Measurements from ENCODE around the gene MAMDC4.
"Not testable (repeated sequence)": the region's sequence is repeated elsewhere in the genome, so short reads cannot be mapped to it uniquely, and the experiment has no call there.

MAMDC4 gene

GRCh38 chr9:136880651-136881050 is 28.5 kb downstream of the MAMDC4 start:
- Histone ChIP-seq H3K9me3 (ENCODE audit: low read length) (no peaks in the 10 kb centered on the region), H2AFZ (ENCODE audit: low read length) (no peak overlapping the region), H3K79me2 (ENCODE audit: insufficient read depth, low read length) (no peaks in the 10 kb centered on the region), H3K4me3 (ENCODE audit: low read depth, low read length, poor library complexity, severe bottlenecking) (no peak overlapping the region), H3K4me2 (ENCODE audit: low read length) (no peak overlapping the region), H3K27me3 (ENCODE audit: insufficient read depth, low read length) (0 out of 2 replicates have a peak, but pooled peaks cover 6% of the 10 kb centered on the region), H3K9ac (ENCODE audit: low read length) (no peak overlapping the region), H3K9me2 (ENCODE audit: low read depth, low read length) (no peaks in the 10 kb centered on the region), H3K27ac (ENCODE audit: low read depth, low read length, poor library complexity, severe bottlenecking) (no peak overlapping the region), H3F3A (ENCODE audit: insufficient read depth, low read length) (no peaks in the 10 kb centered on the region), H3K4me1 (ENCODE audit: insufficient read depth, low read length, severe bottlenecking) (peaks cover 9% of the 10 kb centered on the region), H4K20me1 (ENCODE audit: insufficient read depth, low read length) (no peaks in the 10 kb centered on the region), H3K36me3 (ENCODE audit: insufficient read depth, low read length) (no peaks in the 10 kb centered on the region)
- TF ChIP-seq, protein P1, sequence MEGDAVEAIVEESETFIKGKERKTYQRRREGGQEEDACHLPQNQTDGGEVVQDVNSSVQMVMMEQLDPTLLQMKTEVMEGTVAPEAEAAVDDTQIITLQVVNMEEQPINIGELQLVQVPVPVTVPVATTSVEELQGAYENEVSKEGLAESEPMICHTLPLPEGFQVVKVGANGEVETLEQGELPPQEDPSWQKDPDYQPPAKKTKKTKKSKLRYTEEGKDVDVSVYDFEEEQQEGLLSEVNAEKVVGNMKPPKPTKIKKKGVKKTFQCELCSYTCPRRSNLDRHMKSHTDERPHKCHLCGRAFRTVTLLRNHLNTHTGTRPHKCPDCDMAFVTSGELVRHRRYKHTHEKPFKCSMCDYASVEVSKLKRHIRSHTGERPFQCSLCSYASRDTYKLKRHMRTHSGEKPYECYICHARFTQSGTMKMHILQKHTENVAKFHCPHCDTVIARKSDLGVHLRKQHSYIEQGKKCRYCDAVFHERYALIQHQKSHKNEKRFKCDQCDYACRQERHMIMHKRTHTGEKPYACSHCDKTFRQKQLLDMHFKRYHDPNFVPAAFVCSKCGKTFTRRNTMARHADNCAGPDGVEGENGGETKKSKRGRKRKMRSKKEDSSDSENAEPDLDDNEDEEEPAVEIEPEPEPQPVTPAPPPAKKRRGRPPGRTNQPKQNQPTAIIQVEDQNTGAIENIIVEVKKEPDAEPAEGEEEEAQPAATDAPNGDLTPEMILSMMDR (IDR thresholded peaks at IDR 0.05; ENCODE audit: low read length), result no peak
- TF ChIP-seq EZH2 (IDR thresholded peaks at IDR 0.05; ENCODE audit: borderline replicate concordance, low read length), result no peak

DNA sequence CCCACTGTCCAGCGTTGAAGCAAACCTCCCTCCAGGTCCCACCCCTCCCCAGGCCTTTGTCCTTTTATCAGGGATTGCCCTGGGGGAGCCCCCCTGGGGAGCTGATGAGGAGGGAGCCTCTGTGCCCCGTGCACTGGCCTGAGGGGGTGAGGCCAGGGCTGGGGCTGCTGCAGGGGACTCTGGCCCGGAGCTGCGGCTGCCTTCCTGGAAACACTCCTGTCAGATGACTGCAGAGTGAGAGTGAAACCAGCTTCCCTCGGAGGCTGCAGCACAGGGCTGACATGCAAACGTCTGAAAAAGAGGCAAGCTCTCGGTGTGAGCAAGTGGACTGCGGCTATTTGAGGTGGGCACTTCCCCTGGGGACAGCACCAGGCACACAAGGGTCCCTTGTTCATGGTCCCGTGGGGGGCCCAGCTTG is 29.6 kb downstream of the MAMDC4 start:
- no peaks in the 10 kb centered on the region for H3K9me3 ChIP-seq (ENCODE audit: low read length)
- no peak overlapping the region for H3K4me3 ChIP-seq (ENCODE audit: low read depth, low read length, poor library complexity, severe bottlenecking)
- no peaks in the 10 kb centered on the region for H3K9me2 ChIP-seq (ENCODE audit: low read depth, low read length)
- H3K27ac ChIP-seq (ENCODE audit: low read depth, low read length, poor library complexity, severe bottlenecking), result no peak overlapping the region
- no peak overlapping the region for H2AFZ ChIP-seq (ENCODE audit: low read length)
- TF ChIP-seq, protein P1 (IDR thresholded peaks at IDR 0.05; ENCODE audit: low read length), result no peak
- no peak for TF ChIP-seq EZH2 (IDR thresholded peaks at IDR 0.05; ENCODE audit: borderline replicate concordance, low read length)
- H3K27me3 ChIP-seq (ENCODE audit: insufficient read depth, low read length), result 0 out of 2 replicates have a peak, but pooled peaks cover under 1% of the 10 kb centered on the region
- no peaks in the 10 kb centered on the region for H3F3A ChIP-seq (ENCODE audit: insufficient read depth, low read length)
- no peak overlapping the region for H3K9ac ChIP-seq (ENCODE audit: low read length)
- no peaks in the 10 kb centered on the region for H3K79me2 ChIP-seq (ENCODE audit: insufficient read depth, low read length)
- no peak overlapping the region for H3K4me2 ChIP-seq (ENCODE audit: low read length)
- H3K36me3 ChIP-seq (ENCODE audit: insufficient read depth, low read length), result no peaks in the 10 kb centered on the region
- peaks cover 9% of the 10 kb centered on the region for H3K4me1 ChIP-seq (ENCODE audit: insufficient read depth, low read length, severe bottlenecking)
- H4K20me1 ChIP-seq (ENCODE audit: insufficient read depth, low read length), result no peaks in the 10 kb centered on the region

DNA sequence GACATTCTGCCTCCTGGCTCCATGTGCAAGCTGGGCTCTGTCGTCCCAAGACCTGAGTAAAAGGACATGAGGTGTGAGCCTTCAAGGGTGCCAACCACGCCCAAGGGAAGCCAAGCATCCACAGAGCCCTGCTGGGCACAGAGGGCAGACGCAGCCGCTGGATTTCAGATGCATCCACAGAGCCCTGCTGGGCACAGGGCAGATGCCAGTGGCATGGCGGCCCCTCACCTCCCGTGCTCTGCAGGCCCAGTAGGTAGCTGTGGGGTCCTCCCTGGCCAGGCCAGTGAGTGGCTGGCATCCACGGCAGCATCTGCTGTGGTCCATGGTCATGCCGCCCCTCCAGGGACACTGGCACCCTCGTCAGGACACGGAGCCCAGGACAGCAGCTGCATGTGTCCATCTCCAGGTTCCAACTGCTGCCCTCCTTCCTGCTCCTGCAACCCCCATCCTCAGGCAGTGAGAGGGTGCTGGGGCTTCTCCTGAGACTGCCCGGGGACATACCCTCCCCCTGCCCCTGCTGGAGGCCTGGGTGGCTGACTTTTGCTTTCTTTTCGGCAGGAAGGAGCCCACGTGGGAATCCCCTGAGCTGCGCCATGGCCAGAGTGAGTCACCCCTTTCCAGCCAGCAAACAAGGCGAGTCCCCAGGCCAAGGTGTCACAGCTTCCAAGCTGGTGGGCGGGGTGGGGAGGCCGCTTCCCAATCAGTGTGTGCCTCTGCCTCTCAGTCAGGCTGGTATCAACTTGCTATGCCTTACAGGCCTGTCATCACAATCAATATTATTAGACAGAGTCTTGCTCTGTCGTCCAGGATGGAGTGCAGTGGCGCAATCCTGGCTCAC is 30.2 kb downstream of the MAMDC4 start:
- no peaks in the 10 kb centered on the region for H3K9me2 ChIP-seq (ENCODE audit: low read depth, low read length)
- H3F3A ChIP-seq (ENCODE audit: insufficient read depth, low read length), result no peaks in the 10 kb centered on the region
- H3K9me3 ChIP-seq (ENCODE audit: low read length), result no peaks in the 10 kb centered on the region
- H3K27ac ChIP-seq (ENCODE audit: low read depth, low read length, poor library complexity, severe bottlenecking), result no peak overlapping the region
- no peaks in the 10 kb centered on the region for H4K20me1 ChIP-seq (ENCODE audit: insufficient read depth, low read length)
- TF ChIP-seq, protein P1 (IDR thresholded peaks at IDR 0.05; ENCODE audit: low read length), result no peak
- no peak for TF ChIP-seq EZH2 (IDR thresholded peaks at IDR 0.05; ENCODE audit: borderline replicate concordance, low read length)
- H3K4me2 ChIP-seq (ENCODE audit: low read length), result no peak overlapping the region
- H3K9ac ChIP-seq (ENCODE audit: low read length), result no peak overlapping the region
- no peaks in the 10 kb centered on the region for H3K36me3 ChIP-seq (ENCODE audit: insufficient read depth, low read length)
- peaks cover 12% of the 10 kb centered on the region for H3K4me1 ChIP-seq (ENCODE audit: insufficient read depth, low read length, severe bottlenecking)
- peaks cover 4% of the 10 kb centered on the region for H3K79me2 ChIP-seq (ENCODE audit: insufficient read depth, low read length)
- H2AFZ ChIP-seq (ENCODE audit: low read length), result no peak overlapping the region
- no peaks in the 10 kb centered on the region for H3K27me3 ChIP-seq (ENCODE audit: insufficient read depth, low read length)
- H3K4me3 ChIP-seq (ENCODE audit: low read depth, low read length, poor library complexity, severe bottlenecking), result no peak overlapping the region

DNA sequence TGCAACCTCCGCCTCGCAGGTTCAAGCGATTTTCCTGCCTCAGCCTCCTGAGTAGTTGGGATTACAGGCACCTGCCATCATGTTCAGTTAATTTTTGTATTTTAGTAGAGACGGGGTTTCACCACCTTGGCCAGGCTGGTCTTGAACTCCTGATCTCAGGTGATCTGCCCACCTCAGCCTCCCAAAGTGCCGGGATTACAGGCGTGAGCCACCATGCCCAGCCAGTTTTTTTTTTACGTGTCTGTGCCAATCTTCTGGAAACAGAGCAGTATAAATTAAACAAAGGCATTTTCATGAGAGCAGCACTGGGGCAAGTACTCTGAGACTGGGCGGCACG is 30.8 kb downstream of the MAMDC4 start:
- H3K36me3 ChIP-seq (ENCODE audit: insufficient read depth, low read length); H3F3A ChIP-seq (ENCODE audit: insufficient read depth, low read length); H3K79me2 ChIP-seq (ENCODE audit: insufficient read depth, low read length); H3K9me3 ChIP-seq (ENCODE audit: low read length); H3K9ac ChIP-seq (ENCODE audit: low read length); H2AFZ ChIP-seq (ENCODE audit: low read length); H3K27ac ChIP-seq (ENCODE audit: low read depth, low read length, poor library complexity, severe bottlenecking); H3K4me3 ChIP-seq (ENCODE audit: low read depth, low read length, poor library complexity, severe bottlenecking); H3K27me3 ChIP-seq (ENCODE audit: insufficient read depth, low read length); H4K20me1 ChIP-seq (ENCODE audit: insufficient read depth, low read length); H3K4me2 ChIP-seq (ENCODE audit: low read length); H3K9me2 ChIP-seq (ENCODE audit: low read depth, low read length): not testable (repeated sequence)
- H3K4me1 ChIP-seq (ENCODE audit: insufficient read depth, low read length, severe bottlenecking), result peaks cover 15% of the 10 kb centered on the region

DNA sequence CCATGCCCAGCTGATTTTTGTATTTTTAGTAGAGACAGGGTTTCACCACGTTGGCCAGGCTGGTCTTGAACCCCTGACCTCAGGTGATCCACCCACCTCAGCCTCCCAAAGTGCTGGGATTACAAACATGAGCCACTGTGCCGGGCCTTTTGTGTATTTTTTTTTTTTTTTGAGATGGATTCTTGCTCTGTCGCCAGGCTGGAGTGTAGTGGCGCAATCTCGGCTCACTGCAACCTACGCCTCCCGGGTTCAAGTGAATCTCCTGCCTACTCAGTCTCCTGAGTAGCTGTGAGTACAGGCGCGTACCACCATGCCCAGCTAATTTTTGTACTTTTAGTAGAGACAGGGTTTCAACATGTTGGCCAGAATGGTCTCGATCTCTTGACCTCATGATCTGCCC is 31.5 kb downstream of the MAMDC4 start:
- not testable (repeated sequence) for H3K9ac ChIP-seq (ENCODE audit: low read length); H3K36me3 ChIP-seq (ENCODE audit: insufficient read depth, low read length); H3K9me3 ChIP-seq (ENCODE audit: low read length); H3K27ac ChIP-seq (ENCODE audit: low read depth, low read length, poor library complexity, severe bottlenecking); H2AFZ ChIP-seq (ENCODE audit: low read length); H3F3A ChIP-seq (ENCODE audit: insufficient read depth, low read length); H3K4me2 ChIP-seq (ENCODE audit: low read length); H3K9me2 ChIP-seq (ENCODE audit: low read depth, low read length); H3K27me3 ChIP-seq (ENCODE audit: insufficient read depth, low read length); H3K4me3 ChIP-seq (ENCODE audit: low read depth, low read length, poor library complexity, severe bottlenecking); H4K20me1 ChIP-seq (ENCODE audit: insufficient read depth, low read length)
- peaks cover 17% of the 10 kb centered on the region for H3K79me2 ChIP-seq (ENCODE audit: insufficient read depth, low read length)
- H3K4me1 ChIP-seq (ENCODE audit: insufficient read depth, low read length, severe bottlenecking), result peaks cover 15% of the 10 kb centered on the region

Measured in OCI-LY1 (cell line).